SK-N-SH (cell line): ENCODE measurements around the gene ZNF793. TPM values are rescaled to one million over a fixed set of nuclear protein-coding genes. Genes with fewer than 3 reads are reported as not detected.

Experiments
- CTCF ChIA-PET: fragments of 300-600, 350-600 bp; formaldehyde crosslinking; extraction: SDS; loops from one replicate; lab custom pipeline; 2021; lab: Yijun Ruan, JAX
- POLR2A ChIA-PET: fragments of 350-600 bp; sonication (Branson Sonifier 250); formaldehyde crosslinking; extraction: SDS; loops from one replicate; lab custom pipeline; 2020; ENCODE audit warnings: antibody characterized with exemption, inconsistent platforms; lab: Yijun Ruan, JAX
- DNase-seq: peaks from one replicate; pipeline ENCODE4 v3.0.0; 2012
- H2AFZ ChIP-seq: fragments of 200-600 bp; sonication (generic); 2 replicates; pipeline ENCODE4 v1.8.1; 2016; ENCODE audit warnings: antibody characterized with exemption, mild to moderate bottlenecking, low read depth
- H3F3A ChIP-seq: fragments of 200-600 bp; sonication (generic); replicated peaks from 2 replicates; pipeline ENCODE3; 2016; ENCODE audit warnings: antibody characterized with exemption, mild to moderate bottlenecking; ENCODE audit not compliant: insufficient read depth
- H3K27ac ChIP-seq, 2 experiments: fragments of 200-500 bp in 1 of 2; fragments of 200-600 bp in 1 of 2; sonication (Bioruptor generic) in 1 of 2; sonication (generic), shearing (Covaris generic) in 1 of 2; 2 replicates each; pipeline versions ENCODE4 v1.5.1 to v1.6.1; 2014 to 2016; ENCODE audit warnings: low read depth in 2 of 2, inconsistent platforms in 1 of 2, low read length in 1 of 2, mild to moderate bottlenecking in 1 of 2, mixed read lengths in 1 of 2
- H3K27me3 ChIP-seq: fragments of 200-600 bp; sonication (generic), shearing (Covaris generic); 2 replicates; pipeline ENCODE4 v1.6.1; 2016; ENCODE audit warnings: mixed run types; ENCODE audit not compliant: insufficient read depth
- H3K36me3 ChIP-seq, 2 experiments: fragments of 200-500 bp in 1 of 2; fragments of 200-600 bp in 1 of 2; sonication (Bioruptor generic) in 1 of 2; sonication (generic) in 1 of 2; replicated peaks in 1 of 2; 2 replicates each; pipeline versions ENCODE3 to v1.5.1; 2014 to 2016; ENCODE audit warnings: low read length in 1 of 2, mild to moderate bottlenecking in 1 of 2; ENCODE audit not compliant: insufficient read depth in 2 of 2, control insufficient read depth in 1 of 2
- H3K4me1 ChIP-seq, 2 experiments: fragments of 200-500 bp in 1 of 2; fragments of 200-600 bp in 1 of 2; sonication (Bioruptor generic) in 1 of 2; sonication (generic), shearing (Covaris generic) in 1 of 2; 2 replicates each; pipeline versions ENCODE4 v1.5.1 to v1.6.1; 2014 to 2016; ENCODE audit warnings: low read depth in 1 of 2, low read length in 1 of 2, mixed run types in 1 of 2; ENCODE audit not compliant: insufficient read depth in 2 of 2, control insufficient read depth in 1 of 2
- H3K4me2 ChIP-seq: fragments of 200-600 bp; sonication (generic), shearing (Covaris generic); 2 replicates; pipeline ENCODE4 v1.6.1; 2017; ENCODE audit warnings: mixed run types
- H3K4me3 ChIP-seq, 2 experiments: fragments of 200-500 bp in 1 of 2; fragments of 200-600 bp in 1 of 2; sonication (Bioruptor generic) in 1 of 2; sonication (generic), shearing (Covaris generic) in 1 of 2; 2 replicates each; pipeline versions ENCODE4 v1.5.1 to v1.8.1; 2014 to 2016; ENCODE audit warnings: low read depth in 2 of 2, inconsistent platforms in 1 of 2, low read length in 1 of 2, mild to moderate bottlenecking in 1 of 2, mixed read lengths in 1 of 2, moderate library complexity in 1 of 2
- H3K79me2 ChIP-seq: fragments of 200-600 bp; sonication (generic); 2 replicates; pipeline ENCODE4 v1.8.1; 2017; ENCODE audit warnings: mild to moderate bottlenecking; ENCODE audit not compliant: insufficient read depth
- H3K9ac ChIP-seq: fragments of 200-600 bp; sonication (generic); 2 replicates; pipeline ENCODE4 v1.6.1; 2017; ENCODE audit warnings: mixed run types
- H3K9me2 ChIP-seq: fragments of 200-600 bp; sonication (generic); 2 replicates; pipeline ENCODE4 v1.6.1; 2017; ENCODE audit warnings: mixed run types
- H3K9me3 ChIP-seq: fragments of 200-600 bp; sonication (generic); 2 replicates; pipeline ENCODE4 v1.6.1; 2017; ENCODE audit warnings: mixed run types, mild to moderate bottlenecking, moderate library complexity
- H4K20me1 ChIP-seq: fragments of 200-600 bp; sonication (generic); 2 replicates; pipeline ENCODE4 v1.6.1; 2017; ENCODE audit warnings: mild to moderate bottlenecking, mixed run types; ENCODE audit not compliant: insufficient read depth
- CHD2 ChIP-seq: fragments of 150-350 bp; IDR thresholded peaks from 2 replicates; pipeline ENCODE4 v1.6.1; 2018; ENCODE audit warnings: low read length; ENCODE audit not compliant: partially characterized antibody
- EZH2phosphoT487 ChIP-seq: fragments of 200-600 bp; sonication (generic); IDR thresholded peaks from 2 replicates; pipeline ENCODE4 v1.6.1; 2017; ENCODE audit warnings: low read depth, mixed run types, mild to moderate bottlenecking, antibody characterized with exemption, moderate library complexity, borderline replicate concordance
- FOSL2 ChIP-seq: IDR thresholded peaks from 2 replicates; pipeline ENCODE4 v1.4.0; 2012; ENCODE audit warnings: low read depth, mild to moderate bottlenecking, moderate library complexity, borderline replicate concordance
- FOXJ3 ChIP-seq: sonication (generic); formaldehyde crosslinking; IDR thresholded peaks from 2 replicates; pipeline ENCODE4 v1.5.1; 2020; ENCODE audit warnings: mild to moderate bottlenecking, missing genetic modification reagents
- GATA2 ChIP-seq: sonication (generic); formaldehyde crosslinking; IDR thresholded peaks from 2 replicates; pipeline ENCODE4 v1.5.0; 2020; ENCODE audit warnings: mild to moderate bottlenecking, missing genetic modification reagents
- MAX ChIP-seq: IDR thresholded peaks from 2 replicates; pipeline ENCODE4 v1.4.0; 2012; ENCODE audit warnings: low read depth
- MXI1 ChIP-seq: IDR thresholded peaks from 2 replicates; pipeline ENCODE4 v1.6.1; 2012; ENCODE audit warnings: mild to moderate bottlenecking, low read depth, low read length, improper control_type of control experiment
- NFIC ChIP-seq: IDR thresholded peaks from 2 replicates; pipeline ENCODE4 v1.4.0; 2012; ENCODE audit warnings: borderline replicate concordance
- NRF1 ChIP-seq: IDR thresholded peaks from 2 replicates; pipeline ENCODE4 v1.6.1; 2012; ENCODE audit warnings: low read depth, mild to moderate bottlenecking, low read length
- PBX3 ChIP-seq: IDR thresholded peaks from 2 replicates; pipeline ENCODE4; 2012
- POLR2AphosphoS5 ChIP-seq: IDR thresholded peaks from 2 replicates; pipeline ENCODE4 v1.6.1; 2012; ENCODE audit warnings: low read depth, low read length
- RAD21 ChIP-seq: IDR thresholded peaks from 2 replicates; pipeline ENCODE4 v1.6.1; 2012; ENCODE audit warnings: mild to moderate bottlenecking, low read length
- REST ChIP-seq: IDR thresholded peaks from 2 replicates; pipeline ENCODE4 v1.6.1; 2012; ENCODE audit warnings: mild to moderate bottlenecking, low read depth, low read length, moderate library complexity
- RFX5 ChIP-seq: IDR thresholded peaks from 2 replicates; pipeline ENCODE4 v1.6.1; 2012; ENCODE audit warnings: mild to moderate bottlenecking, improper control_type of control experiment, low read length
- RXRA ChIP-seq: IDR thresholded peaks from 2 replicates; pipeline ENCODE4 v1.4.0; 2012; ENCODE audit warnings: low read depth, mild to moderate bottlenecking, borderline replicate concordance
- SIN3A ChIP-seq: IDR thresholded peaks from 2 replicates; pipeline ENCODE4 v1.6.1; 2012; ENCODE audit warnings: low read depth, mild to moderate bottlenecking, low read length, moderate library complexity, borderline replicate concordance
- TCF12 ChIP-seq: IDR thresholded peaks from 2 replicates; pipeline ENCODE4 v1.4.0; 2012
- USF2 ChIP-seq: fragments of 150-350 bp; IDR thresholded peaks from 2 replicates; pipeline ENCODE4 v1.6.1; 2017; ENCODE audit warnings: antibody characterized with exemption, low read length, low read depth, borderline replicate concordance
- YY1 ChIP-seq: IDR thresholded peaks from 2 replicates; pipeline ENCODE4 v1.4.0; 2012; ENCODE audit warnings: low read depth, mild to moderate bottlenecking
- ZBTB33 ChIP-seq: IDR thresholded peaks from 2 replicates; pipeline ENCODE4 v1.4.0; 2012; ENCODE audit warnings: low read depth, borderline replicate concordance
- WGBS: methylation state at CpG from one replicate; pipeline ENCODE4 v1.1.6; 2017; ENCODE audit warnings: low lambda C conversion rate; 5-methylcytosine and 5-hydroxymethylcytosine counted together
- polyA plus RNA-seq, 3 experiments: library from polyadenylated mRNA; depleted of rRNA; stranded (reverse); fragments of >200 nt; gene quantifications; 2 replicates each; pipeline ENCODE4 v1.2.3, GENCODE V29; 2012

The ZNF793 gene
- polyA plus RNA-seq, 1 of the 3 experiments (the other 2 are of a cell fraction), result 2.3 TPM

- Histone ChIP-seq H3K27ac (no peak overlapping the region), H3K79me2 (no peaks in the 10 kb centered on the region), H3K36me3 (peaks cover 23 to 44% of the 10 kb centered on the region in 2 experiments)
- 56% methylated on average over 3 of the region's 3 CpGs for WGBS
- no peak for DNase-seq
- TF ChIP-seq FOSL2 (no peak), EZH2phosphoT487 (no peak), FOXJ3 (CRISPR knock-in tag) (no peak), POLR2AphosphoS5 (no peak), USF2 (no peak), RFX5 (no peak), RXRA (no peak)
- TF ChIP-seq, all 33 proteins: peak for 0
- Histone ChIP-seq H4K20me1 (no peaks in the 10 kb centered on the region), H3K4me3 (no peak overlapping the region), H2AFZ (no peak overlapping the region), H3K4me1 (peaks cover 0 to 7% of the 10 kb centered on the region in 2 experiments; a peak in 1 of 4 replicates), H3K9ac (no peak overlapping the region), H3K27me3 (no peaks in the 10 kb centered on the region), H3K9me3 (no peaks in the 10 kb centered on the region), H3K9me2 (no peaks in the 10 kb centered on the region), H3K4me2 (no peak overlapping the region), H3F3A (peaks cover 3% of the 10 kb centered on the region)
- ChIA-PET CTCF (interaction anchor here (0.7 to 1.2 kb wide), 2 partner anchors 40 to 180 kb away, joined by 3 read pairs; no protein-coding TSS in a partner anchor), POLR2A (no interaction called here)
Measured at GRCh38 chr19:37511186-37511585, 4.4 kb downstream of the ZNF793 start.

GRCh38 chr19:37511821-37512220, 5.1 kb downstream of the ZNF793 start:
- H3K4me3 ChIP-seq, result no peak overlapping the region
- ChIA-PET POLR2A (no interaction called here), CTCF (interaction anchor here (0.7 to 1.2 kb wide), 2 partner anchors 40 to 179 kb away, joined by 3 read pairs; no protein-coding TSS in a partner anchor)
- H3K27ac ChIP-seq, result no peak overlapping the region
- H3K9me3 ChIP-seq, result no peaks in the 10 kb centered on the region
- no peak overlapping the region for H3K9ac ChIP-seq
- 70% methylated on average over 3 of the region's 3 CpGs for WGBS
- no peaks in the 10 kb centered on the region for H3K9me2 ChIP-seq
- H2AFZ ChIP-seq, result no peak overlapping the region
- H3F3A ChIP-seq, result no peaks in the 10 kb centered on the region
- H3K4me2 ChIP-seq, result no peak overlapping the region
- H3K36me3 ChIP-seq, result peaks cover 23 to 44% of the 10 kb centered on the region in 2 experiments
- no peaks in the 10 kb centered on the region for H4K20me1 ChIP-seq
- peaks cover 0 to 7% of the 10 kb centered on the region in 2 experiments; a peak in 1 of 4 replicates for H3K4me1 ChIP-seq
- H3K79me2 ChIP-seq, result no peaks in the 10 kb centered on the region
- H3K27me3 ChIP-seq, result no peaks in the 10 kb centered on the region
- DNase-seq, result no peak
- TF ChIP-seq CHD2, result no peak
- no peak for TF ChIP-seq TCF12
- no peak for TF ChIP-seq PBX3
- TF ChIP-seq YY1, result no peak
- no peak for TF ChIP-seq GATA2
- no peak for TF ChIP-seq MAX
- TF ChIP-seq ZBTB33, result no peak
- no peak for TF ChIP-seq NFIC
- no peak for TF ChIP-seq SIN3A
- TF ChIP-seq RAD21, result no peak
- TF ChIP-seq REST, result no peak
- TF ChIP-seq RFX5, result no peak
- TF ChIP-seq NRF1, result no peak
- TF ChIP-seq MXI1, result no peak
